ENCODE data around the gene GRIP1.

The GRIP1 gene

DNA sequence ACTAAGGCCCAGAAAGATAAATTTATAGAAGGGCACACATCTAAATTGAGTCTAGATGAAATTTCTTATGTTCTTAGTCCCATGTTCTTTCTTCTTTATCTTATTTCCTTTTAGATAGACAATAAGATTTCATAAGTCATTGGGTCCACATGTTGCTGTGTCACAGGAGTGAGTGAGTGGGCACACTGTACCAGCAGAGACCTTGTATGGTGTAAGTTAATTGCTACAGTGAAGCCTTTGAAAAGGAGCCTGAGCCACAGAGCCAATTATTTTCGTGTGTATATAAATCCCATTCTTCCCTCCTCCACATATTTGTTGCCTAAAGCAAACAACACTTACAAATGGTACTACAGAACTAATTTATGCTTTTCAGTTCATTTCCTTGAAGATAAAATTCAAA lies 79.1 kb downstream of the GRIP1 start:
- ChIA-PET POLR2A (no interaction called here), CTCF (no interaction called here)
- DNase-seq (ENCODE audit: low read depth, low spot score), result no peak
- no peak overlapping the region for H3K4me3 ChIP-seq (ENCODE audit: low read depth, low read length)
- TF ChIP-seq, protein P1, sequence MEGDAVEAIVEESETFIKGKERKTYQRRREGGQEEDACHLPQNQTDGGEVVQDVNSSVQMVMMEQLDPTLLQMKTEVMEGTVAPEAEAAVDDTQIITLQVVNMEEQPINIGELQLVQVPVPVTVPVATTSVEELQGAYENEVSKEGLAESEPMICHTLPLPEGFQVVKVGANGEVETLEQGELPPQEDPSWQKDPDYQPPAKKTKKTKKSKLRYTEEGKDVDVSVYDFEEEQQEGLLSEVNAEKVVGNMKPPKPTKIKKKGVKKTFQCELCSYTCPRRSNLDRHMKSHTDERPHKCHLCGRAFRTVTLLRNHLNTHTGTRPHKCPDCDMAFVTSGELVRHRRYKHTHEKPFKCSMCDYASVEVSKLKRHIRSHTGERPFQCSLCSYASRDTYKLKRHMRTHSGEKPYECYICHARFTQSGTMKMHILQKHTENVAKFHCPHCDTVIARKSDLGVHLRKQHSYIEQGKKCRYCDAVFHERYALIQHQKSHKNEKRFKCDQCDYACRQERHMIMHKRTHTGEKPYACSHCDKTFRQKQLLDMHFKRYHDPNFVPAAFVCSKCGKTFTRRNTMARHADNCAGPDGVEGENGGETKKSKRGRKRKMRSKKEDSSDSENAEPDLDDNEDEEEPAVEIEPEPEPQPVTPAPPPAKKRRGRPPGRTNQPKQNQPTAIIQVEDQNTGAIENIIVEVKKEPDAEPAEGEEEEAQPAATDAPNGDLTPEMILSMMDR (IDR thresholded peaks at IDR 0.05; ENCODE audit: insufficient read depth, low read length, missing control alignments), result no peak

DNA sequence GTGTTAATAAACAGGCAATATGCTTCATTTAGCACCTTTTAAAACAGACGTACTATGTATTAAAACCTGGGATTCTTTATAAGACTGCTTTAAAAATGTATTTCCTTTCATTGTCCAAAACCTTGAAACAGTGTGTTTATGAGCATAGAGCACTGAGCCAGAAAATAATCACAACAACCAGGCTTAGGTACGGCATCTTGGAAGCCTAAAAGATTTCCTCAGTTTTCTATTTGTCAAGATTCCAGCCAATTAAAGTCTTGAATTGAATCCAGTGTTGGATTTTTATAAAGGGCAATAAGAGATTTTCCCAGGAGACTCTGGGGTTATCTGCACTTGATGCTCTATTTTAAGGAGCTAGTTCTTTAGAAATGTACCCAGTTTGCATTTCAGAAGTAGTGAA lies 80.3 kb downstream of the GRIP1 start:
- DNase-seq (ENCODE audit: low read depth, low spot score), result no peak
- TF ChIP-seq, protein P1 (IDR thresholded peaks at IDR 0.05; ENCODE audit: insufficient read depth, low read length, missing control alignments), result no peak
- ChIA-PET CTCF (interaction anchor here (1.0 kb wide), 1 partner anchor 96 kb away, joined by 3 read pairs; no protein-coding TSS in a partner anchor), POLR2A (no interaction called here)
- no peak overlapping the region for H3K4me3 ChIP-seq (ENCODE audit: low read depth, low read length)

DNA sequence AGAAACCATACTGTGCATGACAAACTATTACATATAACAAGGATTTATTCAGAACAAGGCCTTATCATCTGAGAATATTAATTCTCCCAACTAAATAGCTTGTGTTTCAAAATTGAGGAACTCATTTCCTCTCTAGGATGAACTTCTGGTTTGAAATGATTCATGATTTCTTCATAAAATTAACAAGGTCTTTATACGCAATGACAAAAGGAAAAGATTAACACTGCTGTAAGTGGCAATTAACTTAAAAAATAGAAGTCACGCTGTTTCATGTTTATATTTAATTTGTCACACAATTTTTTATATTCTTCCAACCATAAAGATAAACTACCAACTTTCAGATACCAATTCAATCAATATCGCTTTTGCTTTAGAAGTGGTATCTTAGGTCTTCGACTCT lies 80.8 kb downstream of the GRIP1 start:
- TF ChIP-seq, protein P1 (IDR thresholded peaks at IDR 0.05; ENCODE audit: insufficient read depth, low read length, missing control alignments), result no peak
- POLR2A ChIA-PET, result no interaction called here

DNA sequence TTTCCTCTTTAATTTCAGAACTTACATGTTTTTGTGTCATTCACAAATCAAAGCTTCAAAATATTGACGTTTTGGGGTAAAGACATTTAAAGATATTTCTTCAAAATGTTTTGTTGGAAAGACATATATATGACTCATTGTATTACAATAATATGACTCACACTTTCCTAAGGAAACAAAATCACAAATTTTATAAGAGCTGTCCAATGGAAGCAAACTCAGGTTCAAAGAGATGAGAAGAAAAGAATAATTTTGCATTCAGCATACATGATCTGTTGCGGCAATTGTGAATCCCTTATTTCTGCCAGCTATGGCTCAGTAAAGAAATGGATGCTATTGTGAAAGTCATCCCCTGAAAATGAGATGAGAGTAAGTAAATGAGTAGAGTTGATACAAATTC lies 82.7 kb downstream of the GRIP1 start:
- CTCF ChIA-PET, result no interaction called here
- TF ChIP-seq, protein P1 (IDR thresholded peaks at IDR 0.05; ENCODE audit: insufficient read depth, low read length, missing control alignments), result no peak
- POLR2A ChIA-PET, result no interaction called here
- DNase-seq (ENCODE audit: low read depth, low spot score), result no peak
- H3K4me3 ChIP-seq (ENCODE audit: low read depth, low read length), result no peak overlapping the region

More for the DNA sequence above, 80.8 kb downstream of the GRIP1 start:
- CTCF ChIA-PET, result interaction anchor here (1.0 kb wide), 1 partner anchor 96 kb away, joined by 3 read pairs; no protein-coding TSS in a partner anchor
- DNase-seq (ENCODE audit: low read depth, low spot score), result no peak
- no peak overlapping the region for H3K4me3 ChIP-seq (ENCODE audit: low read depth, low read length)

DNA sequence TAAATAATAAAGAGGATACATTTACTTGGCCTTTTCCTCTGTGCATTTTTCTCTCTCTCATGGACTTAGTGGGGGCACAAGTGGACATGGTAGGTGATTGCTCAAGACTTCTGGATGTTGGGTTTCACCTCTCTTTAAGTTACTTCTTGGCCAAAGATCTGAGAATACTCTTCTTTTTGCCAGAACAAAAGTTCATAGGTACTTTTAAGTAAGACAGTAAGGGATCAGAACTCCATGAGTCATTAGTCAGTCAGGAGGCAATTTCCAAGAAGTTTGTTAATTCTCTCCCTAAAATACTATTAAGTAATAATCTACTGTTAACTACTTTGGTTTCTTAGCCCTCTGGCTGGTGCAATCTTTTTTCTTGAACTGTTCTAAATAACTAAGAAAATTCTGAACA lies 84.2 kb downstream of the GRIP1 start:
- ChIA-PET CTCF (no interaction called here), POLR2A (no interaction called here)
- TF ChIP-seq, protein P1 (IDR thresholded peaks at IDR 0.05; ENCODE audit: insufficient read depth, low read length, missing control alignments), result no peak
- H3K4me3 ChIP-seq (ENCODE audit: low read depth, low read length), result no peak overlapping the region
- DNase-seq (ENCODE audit: low read depth, low spot score), result no peak

DNA sequence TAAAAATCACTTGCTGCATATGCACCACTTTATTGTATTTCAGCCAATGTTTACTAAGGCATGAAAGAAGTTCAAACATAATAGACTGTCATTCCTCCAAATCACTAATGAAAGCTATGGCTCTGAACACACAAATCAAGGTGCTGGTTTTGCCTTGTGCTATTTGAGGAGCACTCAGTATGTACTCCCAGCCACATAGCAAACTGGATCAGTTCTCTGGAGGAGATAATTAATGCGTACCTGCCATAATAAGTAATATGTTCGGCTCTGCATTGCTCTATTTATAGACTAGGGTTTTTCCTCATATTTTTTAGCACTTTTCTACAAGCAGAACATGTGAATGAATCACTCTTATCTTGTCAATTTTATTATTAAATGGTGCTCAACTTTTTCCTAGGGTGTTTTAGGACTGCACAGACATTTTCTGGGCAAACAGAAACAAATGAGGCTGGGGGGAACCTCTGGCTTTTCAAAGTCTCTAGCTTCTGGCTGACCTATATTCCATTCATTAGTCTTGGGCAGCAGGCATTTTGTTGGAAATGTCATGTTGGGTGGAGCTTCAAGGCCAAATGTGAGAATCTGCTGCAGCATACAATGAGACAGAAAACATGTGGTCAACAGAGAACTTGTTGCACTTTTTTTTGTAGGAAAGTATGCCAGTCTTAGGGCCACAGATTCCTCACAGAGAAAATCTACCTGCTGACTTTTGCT lies 88.4 kb downstream of the GRIP1 start:
- CTCF ChIA-PET, result no interaction called here
- no peak for DNase-seq (ENCODE audit: low read depth, low spot score)
- TF ChIP-seq, protein P1 (IDR thresholded peaks at IDR 0.05; ENCODE audit: insufficient read depth, low read length, missing control alignments), result no peak
- H3K4me3 ChIP-seq (ENCODE audit: low read depth, low read length), result no peak overlapping the region
- POLR2A ChIA-PET, result no interaction called here
